ENCODE measurements around the gene ATP8A2. TPM values are rescaled to one million over a fixed set of nuclear protein-coding genes. Genes with fewer than 3 reads are reported as not detected.

The ATP8A2 gene
- total RNA-seq, 1 donor from 2014 or later: 4.2 TPM

DNA sequence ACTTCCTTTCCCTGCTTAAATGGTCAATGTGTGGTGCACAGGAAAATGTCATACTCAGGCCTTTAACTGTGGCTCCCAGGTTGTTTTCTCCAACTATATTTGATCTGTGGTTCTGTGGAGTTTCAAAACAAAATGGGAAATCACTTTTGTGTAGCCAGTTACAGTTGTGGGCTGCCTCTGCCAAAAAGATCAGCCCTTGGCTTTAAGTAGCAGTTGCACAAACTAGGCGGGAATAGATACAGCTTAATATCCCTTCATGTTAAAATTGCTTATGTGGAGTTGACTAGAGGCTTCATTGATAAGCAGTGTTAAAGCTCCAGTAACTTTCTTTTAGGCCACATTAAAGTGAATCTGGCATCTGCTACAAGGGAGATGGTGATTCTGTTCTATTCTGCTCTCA, 395.2 kb downstream of the ATP8A2 start:
- TF ChIP-seq, protein P1, sequence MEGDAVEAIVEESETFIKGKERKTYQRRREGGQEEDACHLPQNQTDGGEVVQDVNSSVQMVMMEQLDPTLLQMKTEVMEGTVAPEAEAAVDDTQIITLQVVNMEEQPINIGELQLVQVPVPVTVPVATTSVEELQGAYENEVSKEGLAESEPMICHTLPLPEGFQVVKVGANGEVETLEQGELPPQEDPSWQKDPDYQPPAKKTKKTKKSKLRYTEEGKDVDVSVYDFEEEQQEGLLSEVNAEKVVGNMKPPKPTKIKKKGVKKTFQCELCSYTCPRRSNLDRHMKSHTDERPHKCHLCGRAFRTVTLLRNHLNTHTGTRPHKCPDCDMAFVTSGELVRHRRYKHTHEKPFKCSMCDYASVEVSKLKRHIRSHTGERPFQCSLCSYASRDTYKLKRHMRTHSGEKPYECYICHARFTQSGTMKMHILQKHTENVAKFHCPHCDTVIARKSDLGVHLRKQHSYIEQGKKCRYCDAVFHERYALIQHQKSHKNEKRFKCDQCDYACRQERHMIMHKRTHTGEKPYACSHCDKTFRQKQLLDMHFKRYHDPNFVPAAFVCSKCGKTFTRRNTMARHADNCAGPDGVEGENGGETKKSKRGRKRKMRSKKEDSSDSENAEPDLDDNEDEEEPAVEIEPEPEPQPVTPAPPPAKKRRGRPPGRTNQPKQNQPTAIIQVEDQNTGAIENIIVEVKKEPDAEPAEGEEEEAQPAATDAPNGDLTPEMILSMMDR (IDR thresholded peaks at IDR 0.05): no peak
- TF ChIP-seq EZH2 (IDR thresholded peaks at IDR 0.05): no peak
- TF ChIP-seq EZH2phosphoT487 (IDR thresholded peaks at IDR 0.05): no peak
- H3K4me2 ChIP-seq: no peak overlapping the region
- H3K9ac ChIP-seq: no peak overlapping the region
- DNase-seq (ENCODE audit: low spot score): no peak
- H3K36me3 ChIP-seq: no peaks in the 10 kb centered on the region
- H3K4me1 ChIP-seq: peaks cover 3% of the 10 kb centered on the region
- no peak overlapping the region for H3K4me3 Mint-ChIP-seq
- H3K27ac ChIP-seq: no peak overlapping the region
- H3K9me3 Mint-ChIP-seq: no peaks in the 10 kb centered on the region
- no peaks in the 10 kb centered on the region for H3K36me3 Mint-ChIP-seq
- peaks cover 19% of the 10 kb centered on the region for H3K4me1 Mint-ChIP-seq
- H3K79me2 ChIP-seq (ENCODE audit: low read depth): no peaks in the 10 kb centered on the region
- H3K9me3 ChIP-seq (ENCODE audit: low read depth): no peaks in the 10 kb centered on the region
- H4K20me1 ChIP-seq (ENCODE audit: low read depth): no peaks in the 10 kb centered on the region
- peaks cover 6% of the 10 kb centered on the region for H3K27me3 Mint-ChIP-seq (ENCODE audit: insufficient read depth, low read depth)
- no peaks in the 10 kb centered on the region for H3K27me3 ChIP-seq
- H2AFZ ChIP-seq (replicated peaks): no peak overlapping the region
- H3K4me3 ChIP-seq: no peak overlapping the region
- no peaks in the 10 kb centered on the region for H3F3A ChIP-seq (ENCODE audit: low read depth)
- no peak overlapping the region for H3K27ac Mint-ChIP-seq

DNA sequence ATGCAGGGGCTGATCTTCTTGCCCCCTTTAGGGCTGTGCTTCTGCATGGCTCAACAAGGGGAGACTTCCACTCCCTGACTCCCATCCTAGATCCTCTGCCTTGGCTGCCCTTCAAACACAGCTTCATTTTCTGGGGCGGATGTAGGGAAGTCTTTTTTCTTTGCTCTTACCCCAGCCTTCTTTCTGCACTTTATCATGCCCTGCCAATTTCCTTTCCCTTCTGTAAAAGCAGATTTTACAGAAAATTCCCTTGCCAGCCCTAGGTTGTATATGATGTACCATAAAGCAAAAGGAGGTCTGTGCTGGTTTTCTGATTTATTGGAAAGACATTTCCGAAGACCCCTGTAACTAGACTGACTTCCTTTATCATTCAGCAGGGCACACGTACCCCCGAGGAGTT, 396.6 kb downstream of the ATP8A2 start:
- no peak overlapping the region for H3K9ac ChIP-seq
- no peak overlapping the region for H3K4me3 ChIP-seq
- no peaks in the 10 kb centered on the region for H3K9me3 Mint-ChIP-seq
- H3F3A ChIP-seq (ENCODE audit: low read depth): no peaks in the 10 kb centered on the region
- no peak overlapping the region for H2AFZ ChIP-seq (replicated peaks)
- H3K4me1 ChIP-seq: peaks cover 3% of the 10 kb centered on the region
- TF ChIP-seq EZH2 (IDR thresholded peaks at IDR 0.05) (no peak), EZH2phosphoT487 (IDR thresholded peaks at IDR 0.05) (no peak)
- TF ChIP-seq, protein P1 (IDR thresholded peaks at IDR 0.05): no peak
- H3K4me3 Mint-ChIP-seq: no peak overlapping the region
- H3K27ac ChIP-seq: no peak overlapping the region
- H3K4me1 Mint-ChIP-seq: peaks cover 27% of the 10 kb centered on the region
- H3K36me3 Mint-ChIP-seq: no peaks in the 10 kb centered on the region
- no peak overlapping the region for H3K4me2 ChIP-seq
- no peaks in the 10 kb centered on the region for H3K9me3 ChIP-seq (ENCODE audit: low read depth)
- H3K27ac Mint-ChIP-seq: no peak overlapping the region
- H4K20me1 ChIP-seq (ENCODE audit: low read depth): no peaks in the 10 kb centered on the region
- no peaks in the 10 kb centered on the region for H3K27me3 ChIP-seq
- no peak for DNase-seq (ENCODE audit: low spot score)
- H3K79me2 ChIP-seq (ENCODE audit: low read depth): no peaks in the 10 kb centered on the region
- H3K27me3 Mint-ChIP-seq (ENCODE audit: insufficient read depth, low read depth): peaks cover 9% of the 10 kb centered on the region
- no peaks in the 10 kb centered on the region for H3K36me3 ChIP-seq

- Mint-ChIP-seq H3K4me3 (no peak overlapping the region), H3K27ac (no peak overlapping the region), H3K36me3 (no peaks in the 10 kb centered on the region), H3K9me3 (peaks cover 3% of the 10 kb centered on the region), H3K4me1 (peaks cover 27% of the 10 kb centered on the region), H3K27me3 (ENCODE audit: insufficient read depth, low read depth) (peaks cover 10% of the 10 kb centered on the region)
- H3K4me1 ChIP-seq: peaks cover 3% of the 10 kb centered on the region
- H3K9ac ChIP-seq: no peak overlapping the region
- H3K36me3 ChIP-seq: no peaks in the 10 kb centered on the region
- TF ChIP-seq EZH2 (IDR thresholded peaks at IDR 0.05): no peak
- TF ChIP-seq EZH2phosphoT487 (IDR thresholded peaks at IDR 0.05): no peak
- TF ChIP-seq, protein P1 (IDR thresholded peaks at IDR 0.05): no peak
- no peak overlapping the region for H3K4me3 ChIP-seq
- no peak for DNase-seq (ENCODE audit: low spot score)
- H3F3A ChIP-seq (ENCODE audit: low read depth): no peaks in the 10 kb centered on the region
- H3K27ac ChIP-seq: no peak overlapping the region
- H3K9me3 ChIP-seq (ENCODE audit: low read depth): no peaks in the 10 kb centered on the region
- no peak overlapping the region for H3K4me2 ChIP-seq
- H4K20me1 ChIP-seq (ENCODE audit: low read depth): no peaks in the 10 kb centered on the region
- no peak overlapping the region for H2AFZ ChIP-seq (replicated peaks)
- no peaks in the 10 kb centered on the region for H3K27me3 ChIP-seq
- no peaks in the 10 kb centered on the region for H3K79me2 ChIP-seq (ENCODE audit: low read depth)
These were observed 397.1 kb downstream of the ATP8A2 start for GRCh38 chr13:25768838-25769237.

Data from neural progenitor cell (in vitro differentiated cells).